Right lobe of liver (tissue), 6 donors: ENCODE measurements around the gene SPARCL1. TPM values are rescaled to one million over a fixed set of nuclear protein-coding genes. Genes with fewer than 3 reads are reported as not detected.

ENCODE experiments used
- ATAC-seq, 4 donors: fragments of 200-7000 bp; cut with Tn5 transposase; one replicate each; pipeline ENCODE4 v1.9.1; 2020; ENCODE audit warnings: mild to moderate bottlenecking in 4 of 4, moderate library complexity in 4 of 4
- DNase-seq, 3 donors: peaks; one replicate each; pipeline ENCODE4 v3.0.0-alpha.2; 2020
- H3K27ac ChIP-seq, 3 donors: fragments of 200-600 bp; one replicate each; pipeline ENCODE4 v1.8.0; 2022
- H3K27me3 ChIP-seq, 2 donors: fragments of 200-600 bp; one replicate each; pipeline ENCODE4 v1.8.0; 2022
- H3K36me3 ChIP-seq, 4 donors: fragments of 200-600 bp; sonication (generic) in 1 of 4; one replicate each; pipeline versions ENCODE4 v1.5.1 to v1.8.0; 2017 to 2022; ENCODE audit warnings: control low read depth in 1 of 4
- H3K4me1 ChIP-seq, 4 donors: fragments of 200-600 bp; sonication (generic) in 1 of 4; one replicate each; pipeline versions ENCODE4 v1.5.1 to v1.8.0; 2017 to 2022; ENCODE audit warnings: control low read depth in 1 of 4
- H3K4me3 ChIP-seq, 3 donors: fragments of 200-600 bp; one replicate each; pipeline ENCODE4 v1.8.0; 2022
- H3K9me3 ChIP-seq, 4 donors: fragments of 200-600 bp; sonication (generic) in 1 of 4; one replicate each; pipeline versions ENCODE4 v1.5.1 to v1.8.0; 2017 to 2022; ENCODE audit warnings: control low read depth in 1 of 4
- POLR2A ChIP-seq: fragments of 450-650 bp; IDR thresholded peaks from one replicate; pipeline ENCODE4 v1.6.1; 2017; ENCODE audit warnings: antibody characterized with exemption, mild to moderate bottlenecking
- WGBS: methylation state at CpG from one replicate; pipeline ENCODE4 v1.1.6; 2018; ENCODE audit warnings: low coverage, low lambda C conversion rate; ENCODE audit not compliant: insufficient coverage; ENCODE audit errors: missing lambda C conversion rate; 5-methylcytosine and 5-hydroxymethylcytosine counted together
- intact Hi-C, 2 donors: fragments of 100-400 bp; cut with DNase I; formaldehyde crosslinking; loops; one replicate each; pipeline versions ENCODE4 v1.11.2 to v1.14.1; 2022
- total RNA-seq, 6 experiments: library from RNA; depleted of rRNA in 2 of 6; stranded (reverse); fragments of >200 nt in 2 of 6; fragmentation: NEBNext Ultra II Directional in 3 of 6; extraction: Animal tissue kit (Norgen Biotek cat#: 25700) in 3 of 6; gene quantifications; one replicate each; pipeline versions ENCODE4 v1.1.0 to v1.2.4, GENCODE V29; 2016 to 2023
- TF ChIP-seq, protein P1 (sequence below), 4 donors: fragments of 200-600 bp in 3 of 4; fragments of 450-650 bp in 1 of 4; IDR thresholded peaks; one replicate each; pipeline versions ENCODE4 v1.5.1 to v1.8.0; 2016 to 2022; ENCODE audit warnings: antibody characterized with exemption in 4 of 4, mild to moderate bottlenecking in 2 of 4
- donor health status: DM: no; HTN: yes; CAD: no.
- donor health status: DM: no; HTN: no; CAD: no.
- donor health status: DM: no; HTN: no; CAD: no.
- donor health status: DM: no; HTN: yes; CAD: no.
- donor health status: DM: no; HTN: yes; CAD: no.

SPARCL1 gene
- total RNA-seq, 6 experiments from 2014 or later: 5.3 to 14.3 (median 9.1) TPM

DNA sequence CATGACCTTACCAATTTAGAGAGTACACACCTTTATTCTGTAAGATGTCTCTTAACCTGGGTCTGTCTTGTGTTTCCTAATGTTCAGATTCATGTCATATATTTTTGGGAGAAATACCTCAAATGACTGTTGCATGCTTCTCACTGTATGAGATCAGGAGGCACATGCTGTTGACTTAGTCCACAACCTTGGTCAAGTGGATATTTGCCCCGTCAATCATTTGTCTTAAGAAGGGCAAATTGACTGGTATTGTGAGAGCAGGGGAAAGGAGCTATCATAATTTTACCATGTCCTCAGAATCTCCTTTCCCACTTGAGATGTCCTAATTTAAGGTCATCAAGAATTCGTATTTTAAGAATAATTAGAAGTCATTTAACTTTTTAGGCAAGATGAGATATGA is 95.8 kb downstream of the SPARCL1 start:
- H3K27me3 ChIP-seq: no peaks in the 10 kb centered on the region
- no peak overlapping the region for H3K4me3 ChIP-seq
- H3K9me3 ChIP-seq: no peaks in the 10 kb centered on the region
- peaks cover 0 to 17% (median 0%) of the 10 kb centered on the region in 4 donors for H3K36me3 ChIP-seq
- 90% methylated on average over 2 of the region's 2 CpGs for WGBS
- no peak for DNase-seq
- no peak for ATAC-seq
- H3K27ac ChIP-seq: no peak overlapping the region
- TF ChIP-seq, protein P1, sequence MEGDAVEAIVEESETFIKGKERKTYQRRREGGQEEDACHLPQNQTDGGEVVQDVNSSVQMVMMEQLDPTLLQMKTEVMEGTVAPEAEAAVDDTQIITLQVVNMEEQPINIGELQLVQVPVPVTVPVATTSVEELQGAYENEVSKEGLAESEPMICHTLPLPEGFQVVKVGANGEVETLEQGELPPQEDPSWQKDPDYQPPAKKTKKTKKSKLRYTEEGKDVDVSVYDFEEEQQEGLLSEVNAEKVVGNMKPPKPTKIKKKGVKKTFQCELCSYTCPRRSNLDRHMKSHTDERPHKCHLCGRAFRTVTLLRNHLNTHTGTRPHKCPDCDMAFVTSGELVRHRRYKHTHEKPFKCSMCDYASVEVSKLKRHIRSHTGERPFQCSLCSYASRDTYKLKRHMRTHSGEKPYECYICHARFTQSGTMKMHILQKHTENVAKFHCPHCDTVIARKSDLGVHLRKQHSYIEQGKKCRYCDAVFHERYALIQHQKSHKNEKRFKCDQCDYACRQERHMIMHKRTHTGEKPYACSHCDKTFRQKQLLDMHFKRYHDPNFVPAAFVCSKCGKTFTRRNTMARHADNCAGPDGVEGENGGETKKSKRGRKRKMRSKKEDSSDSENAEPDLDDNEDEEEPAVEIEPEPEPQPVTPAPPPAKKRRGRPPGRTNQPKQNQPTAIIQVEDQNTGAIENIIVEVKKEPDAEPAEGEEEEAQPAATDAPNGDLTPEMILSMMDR (IDR thresholded peaks at IDR 0.05): no peak
- TF ChIP-seq POLR2A: no peak
- peaks cover 0 to 12% (median 0%) of the 10 kb centered on the region in 4 donors for H3K4me1 ChIP-seq
- intact Hi-C loops: no loop called here

GRCh38 chr4:87430038-87430437 is 99.1 kb downstream of the SPARCL1 start:
- DNase-seq: no peak
- Histone ChIP-seq H3K36me3 (no peaks in the 10 kb centered on the region), H3K4me1 (peaks cover 0 to 12% (median 0%) of the 10 kb centered on the region in 4 donors), H3K9me3 (no peaks in the 10 kb centered on the region), H3K27ac (no peak overlapping the region), H3K27me3 (no peaks in the 10 kb centered on the region), H3K4me3 (no peak overlapping the region)
- 94% methylated on average over 2 of the region's 2 CpGs for WGBS
- TF ChIP-seq POLR2A: no peak
- TF ChIP-seq, protein P1 (IDR thresholded peaks at IDR 0.05): no peak
- intact Hi-C loops: no loop called here
- no peak for ATAC-seq

GRCh38 chr4:87428979-87429378 is 100.2 kb downstream of the SPARCL1 start:
- TF ChIP-seq POLR2A: no peak
- TF ChIP-seq, protein P1 (IDR thresholded peaks at IDR 0.05): no peak
- H3K27me3 ChIP-seq: no peaks in the 10 kb centered on the region
- ATAC-seq: peak in 1 of 4 donors; percentile 64
- no peaks in the 10 kb centered on the region for H3K36me3 ChIP-seq
- H3K9me3 ChIP-seq: no peaks in the 10 kb centered on the region
- WGBS: 100% methylated on average over 4 of the region's 6 CpGs
- no peak for DNase-seq
- H3K4me3 ChIP-seq: no peak overlapping the region
- H3K4me1 ChIP-seq: peaks cover 0 to 12% (median 3%) of the 10 kb centered on the region in 4 donors
- H3K27ac ChIP-seq: peak overlapping the region in 1 of 3 donors; percentile 5
- intact Hi-C loops: no loop called here

GRCh38 chr4:87427518-87427868 is 101.7 kb downstream of the SPARCL1 start:
- no peaks in the 10 kb centered on the region for H3K36me3 ChIP-seq
- TF ChIP-seq POLR2A: no peak
- TF ChIP-seq, protein P1 (IDR thresholded peaks at IDR 0.05): no peak
- peaks cover 0 to 14% (median 3%) of the 10 kb centered on the region in 4 donors for H3K4me1 ChIP-seq
- H3K27me3 ChIP-seq: no peaks in the 10 kb centered on the region
- H3K4me3 ChIP-seq: no peak overlapping the region
- intact Hi-C loops: no loop called here
- no peak for ATAC-seq
- DNase-seq: no peak
- H3K27ac ChIP-seq: no peak overlapping the region
- H3K9me3 ChIP-seq: no peaks in the 10 kb centered on the region
- WGBS: 22% methylated on average over 1 of the region's 1 CpG
